ENCODE results near the gene RERE.

The RERE gene

DNA sequence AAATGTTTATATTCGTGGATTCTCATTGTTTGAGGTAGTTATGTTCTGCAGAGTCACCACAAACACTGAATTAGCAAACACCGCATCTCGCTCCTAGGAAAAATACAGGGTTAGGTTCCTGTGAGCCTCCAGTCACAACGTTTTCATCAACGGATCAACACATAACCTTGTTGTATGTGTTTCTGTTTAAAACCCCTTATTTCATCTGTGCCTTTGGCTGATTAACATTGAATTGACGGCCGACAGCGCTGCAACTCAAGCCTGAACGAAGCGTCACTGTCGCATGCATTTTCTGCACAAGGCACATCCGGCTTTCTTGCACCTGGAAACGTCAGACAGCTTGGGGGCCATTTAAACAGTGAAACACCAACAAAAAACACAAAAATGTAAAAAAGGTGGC is 491.2 kb downstream of the RERE start:
- no peak for DNase-seq (ENCODE audit: low read depth)

DNA sequence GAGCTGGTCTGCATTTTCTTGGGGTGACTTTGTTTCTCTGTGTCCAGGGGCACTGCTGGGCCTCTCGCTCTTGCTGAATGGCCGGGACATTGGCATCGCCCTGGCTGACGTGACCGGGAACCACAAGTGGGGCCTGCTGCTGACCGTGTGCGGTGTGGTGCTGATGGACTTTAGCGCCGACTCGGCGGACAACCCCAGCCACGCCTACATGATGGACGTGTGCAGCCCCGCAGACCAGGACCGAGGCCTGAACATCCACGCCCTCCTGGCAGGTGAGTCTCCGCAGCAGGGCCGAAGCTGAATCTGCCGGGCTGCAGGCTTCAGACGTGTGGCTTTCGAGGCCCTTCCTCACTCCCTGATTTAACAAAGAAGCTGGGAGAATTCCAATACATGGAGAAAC is 491.7 kb downstream of the RERE start:
- DNase-seq (ENCODE audit: low read depth) = no peak

DNA sequence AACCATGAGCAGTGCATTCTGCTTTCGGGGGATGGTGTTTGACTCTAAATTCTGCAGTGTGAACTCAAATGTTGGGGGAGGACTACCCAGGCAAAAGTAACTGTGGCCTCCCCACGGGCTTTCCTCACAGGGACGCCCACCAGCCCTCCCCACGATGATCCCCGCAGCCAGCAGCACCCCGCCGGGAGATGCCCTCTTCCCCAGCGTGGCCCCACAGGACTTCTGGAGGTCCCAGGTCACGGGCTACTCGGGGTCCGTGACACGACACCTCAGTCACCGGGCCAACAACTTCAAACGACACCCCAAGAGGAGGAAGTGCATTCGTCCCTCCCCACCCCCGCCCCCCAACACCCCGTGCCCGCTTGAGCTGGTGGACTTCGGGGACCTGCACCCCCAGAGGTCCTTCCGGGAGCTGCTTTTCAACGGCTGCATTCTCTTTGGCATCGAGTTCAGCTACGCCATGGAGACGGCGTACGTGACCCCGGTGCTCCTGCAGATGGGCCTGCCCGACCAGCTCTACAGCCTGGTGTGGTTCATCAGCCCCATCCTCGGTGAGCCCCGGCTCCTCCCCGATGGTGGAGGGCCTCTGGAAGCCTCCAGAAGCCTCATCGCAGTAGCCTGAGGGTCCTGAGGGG is 493.1 kb downstream of the RERE start:
- no peak for DNase-seq (ENCODE audit: low read depth)

- DNase-seq (ENCODE audit: low read depth) = no peak
Measured at GRCh38 chr1:8323706-8324105, 493.7 kb downstream of the RERE start.

DNA sequence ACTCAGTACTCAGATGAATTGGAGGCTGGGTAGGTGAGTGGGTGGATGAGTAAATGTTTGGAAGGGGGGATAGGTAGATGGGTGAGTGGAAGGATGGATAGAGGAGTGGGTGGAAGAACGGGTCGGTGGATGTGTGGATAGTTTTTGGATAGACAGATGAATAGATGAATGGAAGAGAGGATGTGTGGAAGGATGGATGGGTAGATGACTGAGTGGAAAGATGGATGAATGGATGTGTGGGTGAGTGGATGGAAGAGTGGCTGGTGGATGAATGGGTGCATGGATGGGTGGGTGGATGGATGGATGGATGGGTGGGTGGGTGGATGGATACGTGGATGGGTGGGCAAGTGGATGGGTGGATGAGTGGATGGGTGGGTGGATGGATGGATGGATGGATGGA is 495.8 kb downstream of the RERE start:
- no peak for DNase-seq (ENCODE audit: low read depth)

DNA sequence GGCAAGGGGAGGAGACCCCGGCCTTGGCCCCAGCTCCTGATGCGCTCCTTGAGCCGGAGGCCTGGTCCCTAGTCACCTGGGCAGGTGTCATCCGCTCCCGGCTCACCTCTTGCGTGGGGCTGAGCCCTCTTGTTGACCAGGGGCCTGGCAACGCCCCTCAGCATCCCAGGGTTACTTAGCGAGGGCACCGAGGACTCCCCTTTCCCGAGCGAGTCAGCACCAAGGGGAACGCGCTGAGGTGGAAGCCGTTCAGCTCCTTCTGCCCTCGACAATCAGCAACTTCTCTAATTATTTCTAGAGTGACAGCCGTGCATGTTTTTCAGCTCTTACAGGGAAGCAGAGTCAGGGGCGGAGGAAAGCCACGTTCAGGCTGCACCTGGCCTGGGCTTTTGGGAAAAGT is 499.0 kb downstream of the RERE start:
- no peak for DNase-seq (ENCODE audit: low read depth)

GRCh38 chr1:8317647-8318381 is 499.6 kb downstream of the RERE start, which contains the start of gene SLC45A1:
SLC45A1 (plus strand) TSS chr1:8318114; CDS start chr1:8324330, 6,216 bp downstream.
- DNase-seq (ENCODE audit: low read depth) = peak; percentile 71

- no peak for DNase-seq (ENCODE audit: low read depth)
Measured at GRCh38 chr1:8315573-8316475, 501.6 kb downstream of the RERE start.

DNA sequence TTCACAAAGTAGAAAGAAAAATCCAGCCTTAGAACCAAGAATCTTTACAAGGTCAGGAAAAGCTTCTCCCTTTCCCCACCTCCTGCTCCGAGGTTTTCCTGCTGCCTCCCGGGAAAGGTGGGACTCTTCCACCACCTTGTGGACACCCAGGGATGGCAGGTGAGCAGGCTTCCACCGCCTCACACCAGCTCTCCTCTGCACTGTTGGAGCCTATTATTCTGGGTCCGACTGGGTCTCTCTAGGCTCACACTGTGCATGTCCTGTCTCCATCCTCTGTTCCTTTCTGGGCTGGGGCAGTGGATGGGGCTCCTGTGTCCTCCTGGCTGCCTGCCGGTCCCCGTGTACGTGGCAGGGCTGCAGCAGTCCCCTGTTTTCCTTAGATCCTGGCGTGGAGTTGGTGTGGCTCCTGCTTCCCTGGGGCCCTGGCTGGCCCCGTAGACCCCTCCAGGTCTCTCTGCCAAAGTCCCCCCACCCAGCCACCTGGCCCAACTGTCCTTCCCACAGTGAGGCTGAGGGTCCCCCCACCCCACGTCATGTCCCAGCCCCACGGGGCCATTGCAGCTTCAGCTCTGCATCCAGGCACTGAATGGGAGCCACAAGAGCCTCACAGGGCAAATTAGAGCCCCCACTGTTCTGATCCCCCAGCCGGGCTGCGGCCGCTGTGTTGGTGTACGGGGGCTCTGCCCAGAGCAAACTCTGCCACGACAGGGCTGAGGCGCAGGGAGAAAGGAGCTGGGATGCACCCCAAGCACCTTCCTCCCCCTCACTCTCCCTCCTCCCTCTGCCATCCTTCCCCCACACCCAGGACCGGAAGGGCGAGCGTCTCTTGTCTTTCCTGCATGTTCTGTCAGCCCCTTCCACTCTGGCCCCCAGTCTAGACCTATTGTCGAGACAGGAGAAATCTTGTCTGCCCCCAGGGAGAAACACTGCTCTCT is 502.8 kb downstream of the RERE start:
- peak; percentile 27 for DNase-seq (ENCODE audit: low read depth)

DNA sequence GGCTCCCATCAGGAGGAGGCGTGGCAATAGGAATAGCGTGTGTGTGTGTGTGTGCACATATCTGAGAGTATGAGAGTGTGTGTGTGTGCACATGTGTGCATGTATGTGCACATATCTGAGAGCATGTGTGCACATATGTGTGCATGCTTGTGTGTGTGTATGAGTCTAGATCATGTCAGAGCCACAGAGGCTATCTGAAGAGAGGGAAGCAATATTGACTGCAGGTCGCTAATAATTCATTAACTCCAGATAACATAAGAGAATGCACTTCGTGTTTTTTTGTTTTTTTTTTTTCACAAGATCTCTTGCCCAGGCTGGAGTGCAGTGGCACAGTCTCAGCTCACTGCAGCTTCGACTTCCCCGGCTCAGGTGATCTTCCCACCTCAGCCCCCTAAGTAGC is 504.2 kb downstream of the RERE start:
- no peak for DNase-seq (ENCODE audit: low read depth)

DNA sequence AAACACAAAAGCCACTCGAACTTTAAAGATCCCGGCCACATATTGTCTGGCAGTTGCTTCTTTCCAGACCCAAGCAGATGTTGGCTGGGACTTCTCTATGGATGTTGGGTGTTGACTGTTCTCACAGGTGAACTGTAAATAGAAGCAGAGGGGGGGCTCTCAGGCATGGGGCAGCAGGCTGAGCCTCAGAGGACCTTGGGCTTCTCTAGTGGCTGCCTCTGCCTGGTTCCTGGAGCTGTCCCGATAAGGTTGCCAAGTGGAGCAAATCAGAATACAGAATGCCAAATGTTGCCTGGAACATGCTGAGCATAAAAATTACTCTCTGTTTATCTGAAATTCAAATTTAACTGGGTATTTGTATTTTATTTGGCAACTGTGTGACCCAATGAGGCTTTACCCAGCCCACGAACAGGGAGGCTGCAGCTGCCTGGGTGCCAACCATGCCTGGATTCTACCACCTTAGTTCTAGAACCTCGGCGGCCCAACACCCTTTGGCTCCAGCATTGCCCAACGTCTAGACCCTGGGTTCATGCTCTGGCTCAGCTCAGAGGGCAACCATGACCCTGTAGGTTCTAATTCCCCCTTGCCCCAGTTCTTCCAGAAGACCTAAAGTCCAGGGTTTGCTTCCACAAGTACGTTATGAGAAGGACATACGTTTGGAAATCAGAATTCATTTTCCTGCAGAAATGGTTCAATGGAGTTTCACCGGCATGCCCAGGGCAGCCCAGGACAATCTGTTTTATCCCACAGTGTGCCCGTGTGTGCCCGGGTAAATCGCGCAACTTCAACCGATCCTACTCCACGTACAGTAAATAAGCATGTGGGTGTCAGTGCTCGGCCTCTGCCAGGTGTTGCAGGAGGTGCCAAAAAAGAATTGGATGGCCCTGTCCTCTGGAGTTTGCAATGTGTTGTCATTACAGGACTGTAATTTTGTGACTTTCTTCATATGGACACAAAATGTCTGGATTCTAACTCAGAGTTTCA is 504.9 kb downstream of the RERE start:
- no peak for DNase-seq (ENCODE audit: low read depth)

DNA sequence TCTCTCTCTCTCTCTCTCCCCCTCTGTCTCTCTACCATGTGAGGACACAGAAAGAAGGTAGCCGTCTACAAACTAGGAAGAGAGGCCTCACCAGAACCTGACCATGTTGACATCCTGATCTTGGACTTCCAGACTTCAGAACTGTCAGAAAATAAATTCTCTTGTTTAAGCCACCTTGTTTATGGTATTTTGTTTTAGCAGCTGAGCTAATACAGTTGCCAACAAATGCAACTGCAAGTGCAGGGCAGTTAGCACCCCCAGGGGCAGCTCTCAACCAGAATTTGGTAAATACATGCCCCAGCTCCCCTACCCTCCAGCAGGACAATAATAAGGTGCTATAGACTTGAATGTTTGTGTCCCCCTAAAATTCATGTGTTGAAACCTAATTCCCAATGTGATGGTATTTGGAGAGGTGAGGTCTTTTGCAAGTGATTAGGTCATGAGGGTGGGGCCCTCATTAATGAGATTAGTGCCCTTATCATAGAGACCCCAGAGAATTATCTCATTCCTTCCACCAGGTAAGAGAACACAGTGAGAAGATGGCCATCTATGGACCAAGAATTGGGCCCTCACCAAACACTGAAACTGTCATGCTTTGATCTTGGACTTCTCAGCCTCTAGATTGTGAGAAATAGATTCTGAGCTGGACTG is 506.2 kb downstream of the RERE start:
- no peak for DNase-seq (ENCODE audit: low read depth)

- DNase-seq (ENCODE audit: low read depth) = no peak
Measured at GRCh38 chr1:8307628-8308027, 509.8 kb downstream of the RERE start.

GRCh38 chr1:8303876-8304275 is 513.6 kb downstream of the RERE start:
- no peak for DNase-seq (ENCODE audit: low read depth)

GRCh38 chr1:8303141-8303540 is 514.3 kb downstream of the RERE start:
- DNase-seq (ENCODE audit: low read depth) = no peak

Measured in activated T-cell treated with anti-CD3 and anti-CD28 coated beads for 24 hours (primary cell).